RWPE2 (cell line): Measurements from ENCODE around the gene FBXO42.

Experiments used
- ATAC-seq: fragments of 200-7000 bp; cut with Tn5 transposase; 3 replicates; pipeline ENCODE4 v1.9.1; 2021; ENCODE audit warnings: low read depth
- DNase-seq: peaks from one replicate; pipeline ENCODE4 v3.0.0-alpha.2; 2020; ENCODE audit warnings: low spot score
- H3K27ac ChIP-seq: fragments of 450-650 bp; 2 replicates; pipeline ENCODE4 v1.5.1; 2017; ENCODE audit warnings: mild to moderate bottlenecking; ENCODE audit not compliant: poor library complexity, severe bottlenecking
- H3K27me3 ChIP-seq: fragments of 250-450 bp; sonication (Bioruptor Pico); 2 replicates; pipeline ENCODE4 v1.5.1; 2021; ENCODE audit warnings: mild to moderate bottlenecking, moderate library complexity; ENCODE audit not compliant: insufficient read depth, poor library complexity, severe bottlenecking
- H3K36me3 ChIP-seq: fragments of 250-450 bp; sonication (Bioruptor Pico); 2 replicates; pipeline ENCODE4 v1.5.1; 2020; ENCODE audit warnings: low read depth, mild to moderate bottlenecking, moderate library complexity
- H3K4me1 ChIP-seq: fragments of 250-450 bp; sonication (Bioruptor Pico); 2 replicates; pipeline ENCODE4 v1.5.1; 2021; ENCODE audit warnings: mild to moderate bottlenecking, moderate library complexity; ENCODE audit not compliant: insufficient read depth, poor library complexity, severe bottlenecking
- H3K4me3 ChIP-seq: fragments of 250-450 bp; sonication (Bioruptor Pico); 2 replicates; pipeline ENCODE4 v1.5.1; 2021; ENCODE audit warnings: mild to moderate bottlenecking, moderate library complexity; ENCODE audit not compliant: severe bottlenecking
- H3K9me3 ChIP-seq: fragments of 250-450 bp; sonication (Bioruptor Pico); 2 replicates; pipeline ENCODE4 v1.5.1; 2021; ENCODE audit warnings: mild to moderate bottlenecking, moderate library complexity; ENCODE audit not compliant: severe bottlenecking
- TF ChIP-seq, protein P1 (sequence below): fragments of 450-650 bp; IDR thresholded peaks from one replicate; pipeline ENCODE4 v1.5.1; 2017; ENCODE audit warnings: mild to moderate bottlenecking, moderate library complexity; ENCODE audit not compliant: poor library complexity, severe bottlenecking

FBXO42 gene

GRCh38 chr1:16394977-16395376, 42.7 kb upstream of the FBXO42 start:
- ATAC-seq (no peak), DNase-seq (no peak)
- H3K9me3 ChIP-seq: no peaks in the 10 kb centered on the region
- peaks cover 35% of the 10 kb centered on the region for H3K36me3 ChIP-seq
- H3K4me3 ChIP-seq: no peak overlapping the region
- H3K27me3 ChIP-seq: no peaks in the 10 kb centered on the region
- H3K27ac ChIP-seq: no peak overlapping the region
- H3K4me1 ChIP-seq: peaks cover 4% of the 10 kb centered on the region
- TF ChIP-seq, protein P1, sequence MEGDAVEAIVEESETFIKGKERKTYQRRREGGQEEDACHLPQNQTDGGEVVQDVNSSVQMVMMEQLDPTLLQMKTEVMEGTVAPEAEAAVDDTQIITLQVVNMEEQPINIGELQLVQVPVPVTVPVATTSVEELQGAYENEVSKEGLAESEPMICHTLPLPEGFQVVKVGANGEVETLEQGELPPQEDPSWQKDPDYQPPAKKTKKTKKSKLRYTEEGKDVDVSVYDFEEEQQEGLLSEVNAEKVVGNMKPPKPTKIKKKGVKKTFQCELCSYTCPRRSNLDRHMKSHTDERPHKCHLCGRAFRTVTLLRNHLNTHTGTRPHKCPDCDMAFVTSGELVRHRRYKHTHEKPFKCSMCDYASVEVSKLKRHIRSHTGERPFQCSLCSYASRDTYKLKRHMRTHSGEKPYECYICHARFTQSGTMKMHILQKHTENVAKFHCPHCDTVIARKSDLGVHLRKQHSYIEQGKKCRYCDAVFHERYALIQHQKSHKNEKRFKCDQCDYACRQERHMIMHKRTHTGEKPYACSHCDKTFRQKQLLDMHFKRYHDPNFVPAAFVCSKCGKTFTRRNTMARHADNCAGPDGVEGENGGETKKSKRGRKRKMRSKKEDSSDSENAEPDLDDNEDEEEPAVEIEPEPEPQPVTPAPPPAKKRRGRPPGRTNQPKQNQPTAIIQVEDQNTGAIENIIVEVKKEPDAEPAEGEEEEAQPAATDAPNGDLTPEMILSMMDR: no peak

- no peaks in the 10 kb centered on the region for H3K9me3 ChIP-seq
- no peak overlapping the region for H3K4me3 ChIP-seq
- TF ChIP-seq, protein P1: no peak
- DNase-seq (no peak), ATAC-seq (no peak)
- no peak overlapping the region for H3K27ac ChIP-seq
- H3K36me3 ChIP-seq: peaks cover 35% of the 10 kb centered on the region
- peaks cover 4% of the 10 kb centered on the region for H3K4me1 ChIP-seq
- no peaks in the 10 kb centered on the region for H3K27me3 ChIP-seq
Measured at GRCh38 chr1:16393570-16394521, 41.6 kb upstream of the FBXO42 start.

DNA sequence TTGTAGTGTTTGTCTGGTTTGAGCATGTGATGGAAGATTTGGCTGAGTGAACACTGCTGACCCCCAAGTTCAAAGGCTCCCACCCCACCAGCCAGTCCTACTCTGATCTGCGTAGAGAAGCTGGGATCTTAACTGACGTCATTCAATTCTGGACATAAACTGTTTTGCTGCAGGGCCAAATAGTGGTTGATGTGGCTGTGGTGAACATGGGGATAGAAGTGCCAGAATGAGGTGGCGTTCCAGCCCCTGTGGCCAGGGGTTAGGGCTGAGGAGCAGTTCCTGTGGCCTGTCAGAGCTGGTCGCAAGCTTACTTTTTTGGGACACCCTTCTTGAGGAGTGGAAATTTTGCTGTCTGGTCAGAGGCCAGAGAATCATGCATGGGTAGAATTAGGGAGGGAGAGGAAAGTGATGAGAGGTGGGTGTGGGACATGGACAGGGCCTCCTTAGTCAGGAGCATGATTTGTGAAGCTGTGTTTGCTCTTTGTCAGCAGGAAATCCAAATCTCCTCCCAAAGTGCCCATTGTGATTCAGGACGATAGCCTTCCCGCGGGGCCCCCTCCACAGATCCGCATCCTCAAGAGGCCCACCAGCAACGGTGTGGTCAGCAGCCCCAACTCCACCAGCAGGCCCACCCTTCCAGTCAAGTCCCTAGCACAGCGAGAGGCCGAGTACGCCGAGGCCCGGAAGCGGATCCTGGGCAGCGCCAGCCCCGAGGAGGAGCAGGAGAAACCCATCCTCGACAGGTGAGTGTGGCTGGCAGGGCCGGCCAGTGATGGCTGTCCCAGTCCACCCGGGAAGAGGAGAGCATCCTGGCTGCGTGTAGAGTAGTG, 40.7 kb upstream of the FBXO42 start:
- Histone ChIP-seq H3K27me3 (no peaks in the 10 kb centered on the region), H3K4me3 (no peak overlapping the region), H3K27ac (no peak overlapping the region), H3K36me3 (peaks cover 31% of the 10 kb centered on the region), H3K4me1 (peaks cover 8% of the 10 kb centered on the region), H3K9me3 (no peaks in the 10 kb centered on the region)
- TF ChIP-seq, protein P1: no peak
- DNase-seq (no peak), ATAC-seq (no peak)

GRCh38 chr1:16391411-16391810, 39.1 kb upstream of the FBXO42 start:
- Histone ChIP-seq H3K9me3 (no peaks in the 10 kb centered on the region), H3K4me1 (peaks cover 19% of the 10 kb centered on the region), H3K27ac (no peak overlapping the region), H3K27me3 (no peaks in the 10 kb centered on the region), H3K36me3 (peaks cover 26% of the 10 kb centered on the region), H3K4me3 (no peak overlapping the region)
- ATAC-seq (no peak), DNase-seq (no peak)
- TF ChIP-seq, protein P1: no peak
